ENCODE data around the gene TLCD1. TPM values are rescaled to one million over a fixed set of nuclear protein-coding genes. Genes with fewer than 3 reads are reported as not detected.
"Not testable (repeated sequence)": the region's sequence is repeated elsewhere in the genome, so short reads cannot be mapped to it uniquely, and the experiment has no call there.

Gene TLCD1
- total RNA-seq, 2 donors from 2014 or later: 2.0 to 3.1 TPM

DNA sequence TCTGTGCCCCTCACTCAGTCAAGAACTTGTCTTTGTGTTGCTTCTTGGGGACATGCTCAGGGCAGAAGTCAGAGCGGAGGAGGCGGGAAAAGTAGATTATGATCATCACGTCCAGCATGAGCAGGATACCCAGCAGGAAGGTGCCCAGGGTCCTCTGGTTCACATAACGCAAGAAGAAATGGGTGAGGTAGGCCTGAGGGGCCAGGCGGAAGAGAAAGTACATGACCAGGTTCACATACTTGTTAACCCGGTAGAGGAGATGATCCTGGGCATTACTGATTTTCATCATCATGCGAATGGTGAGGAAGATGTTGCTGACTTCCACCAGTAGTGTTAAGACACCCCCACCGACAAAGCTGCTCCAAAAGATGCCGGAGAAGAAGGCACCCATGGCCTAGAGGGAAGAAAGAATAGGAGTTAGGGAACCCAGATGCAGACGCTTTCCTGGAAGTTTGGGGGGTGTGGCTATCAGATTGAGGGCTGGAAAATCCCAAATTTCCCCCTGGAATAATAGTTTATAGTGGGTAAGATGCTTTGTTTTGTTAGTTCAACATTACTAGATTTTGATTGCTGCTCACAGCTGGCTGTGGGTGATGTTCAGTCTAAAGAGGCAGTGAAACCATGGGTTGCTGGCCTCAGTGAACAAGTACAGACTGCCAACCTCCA, 1.4 kb downstream of the TLCD1 start:
- peak overlapping the region in 3 of 4 donors; percentile 95 to 99 (median 99) for H3K27ac ChIP-seq
- H3K4me3 ChIP-seq: no peak overlapping the region
- ATAC-seq (no peak), DNase-seq (no peak)
- 80 to 86% methylated on average over 10 of the region's 10 CpGs for WGBS, 2 donors
- H3K9me3 ChIP-seq: no peaks in the 10 kb centered on the region
- TF ChIP-seq, protein P1, sequence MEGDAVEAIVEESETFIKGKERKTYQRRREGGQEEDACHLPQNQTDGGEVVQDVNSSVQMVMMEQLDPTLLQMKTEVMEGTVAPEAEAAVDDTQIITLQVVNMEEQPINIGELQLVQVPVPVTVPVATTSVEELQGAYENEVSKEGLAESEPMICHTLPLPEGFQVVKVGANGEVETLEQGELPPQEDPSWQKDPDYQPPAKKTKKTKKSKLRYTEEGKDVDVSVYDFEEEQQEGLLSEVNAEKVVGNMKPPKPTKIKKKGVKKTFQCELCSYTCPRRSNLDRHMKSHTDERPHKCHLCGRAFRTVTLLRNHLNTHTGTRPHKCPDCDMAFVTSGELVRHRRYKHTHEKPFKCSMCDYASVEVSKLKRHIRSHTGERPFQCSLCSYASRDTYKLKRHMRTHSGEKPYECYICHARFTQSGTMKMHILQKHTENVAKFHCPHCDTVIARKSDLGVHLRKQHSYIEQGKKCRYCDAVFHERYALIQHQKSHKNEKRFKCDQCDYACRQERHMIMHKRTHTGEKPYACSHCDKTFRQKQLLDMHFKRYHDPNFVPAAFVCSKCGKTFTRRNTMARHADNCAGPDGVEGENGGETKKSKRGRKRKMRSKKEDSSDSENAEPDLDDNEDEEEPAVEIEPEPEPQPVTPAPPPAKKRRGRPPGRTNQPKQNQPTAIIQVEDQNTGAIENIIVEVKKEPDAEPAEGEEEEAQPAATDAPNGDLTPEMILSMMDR (IDR thresholded peaks at IDR 0.05): no peak
- TF ChIP-seq POLR2A (IDR thresholded peaks at IDR 0.05): no peak
- intact Hi-C loops (cut with DNase I): no loop called here
- H3K4me1 ChIP-seq: peaks cover 61% of the 10 kb centered on the region
- peaks cover 18 to 22% of the 10 kb centered on the region in 2 donors for H3K36me3 ChIP-seq (replicated peaks in 1 of 2; ENCODE audit: insufficient read depth in 1 of 2, low read depth in 2 of 2)
- H3K27me3 ChIP-seq: no peaks in the 10 kb centered on the region

GRCh38 chr17:28723836-28724499, 2.1 kb downstream of the TLCD1 start:
- H3K27ac ChIP-seq; ATAC-seq; H3K27me3 ChIP-seq; intact Hi-C loops (cut with DNase I); DNase-seq; H3K4me3 ChIP-seq; H3K9me3 ChIP-seq: not testable (repeated sequence)
- Histone ChIP-seq H3K36me3 (replicated peaks in 1 of 2; ENCODE audit: insufficient read depth in 1 of 2, low read depth in 2 of 2) (peaks cover 18 to 22% of the 10 kb centered on the region in 2 donors), H3K4me1 (peaks cover 60% of the 10 kb centered on the region)
- WGBS, 2 donors: 76 to 87% methylated on average over 4 of the region's 4 CpGs

GRCh38 chr17:28723159-28723835, 2.7 kb downstream of the TLCD1 start:
- Histone ChIP-seq H3K4me1 (peaks cover 59% of the 10 kb centered on the region), H3K9me3 (no peaks in the 10 kb centered on the region), H3K36me3 (replicated peaks in 1 of 2; ENCODE audit: insufficient read depth in 1 of 2, low read depth in 2 of 2) (peaks cover 18 to 22% of the 10 kb centered on the region in 2 donors), H3K4me3 (no peak overlapping the region), H3K27ac (no peak overlapping the region), H3K27me3 (no peaks in the 10 kb centered on the region)
- DNase-seq: no peak
- TF ChIP-seq POLR2A (IDR thresholded peaks at IDR 0.05): no peak
- TF ChIP-seq, protein P1 (IDR thresholded peaks at IDR 0.05): no peak
- 65 to 73% methylated on average over 6 of the region's 6 CpGs for WGBS, 2 donors
- intact Hi-C loops (cut with DNase I): no loop called here
- no peak for ATAC-seq

DNA sequence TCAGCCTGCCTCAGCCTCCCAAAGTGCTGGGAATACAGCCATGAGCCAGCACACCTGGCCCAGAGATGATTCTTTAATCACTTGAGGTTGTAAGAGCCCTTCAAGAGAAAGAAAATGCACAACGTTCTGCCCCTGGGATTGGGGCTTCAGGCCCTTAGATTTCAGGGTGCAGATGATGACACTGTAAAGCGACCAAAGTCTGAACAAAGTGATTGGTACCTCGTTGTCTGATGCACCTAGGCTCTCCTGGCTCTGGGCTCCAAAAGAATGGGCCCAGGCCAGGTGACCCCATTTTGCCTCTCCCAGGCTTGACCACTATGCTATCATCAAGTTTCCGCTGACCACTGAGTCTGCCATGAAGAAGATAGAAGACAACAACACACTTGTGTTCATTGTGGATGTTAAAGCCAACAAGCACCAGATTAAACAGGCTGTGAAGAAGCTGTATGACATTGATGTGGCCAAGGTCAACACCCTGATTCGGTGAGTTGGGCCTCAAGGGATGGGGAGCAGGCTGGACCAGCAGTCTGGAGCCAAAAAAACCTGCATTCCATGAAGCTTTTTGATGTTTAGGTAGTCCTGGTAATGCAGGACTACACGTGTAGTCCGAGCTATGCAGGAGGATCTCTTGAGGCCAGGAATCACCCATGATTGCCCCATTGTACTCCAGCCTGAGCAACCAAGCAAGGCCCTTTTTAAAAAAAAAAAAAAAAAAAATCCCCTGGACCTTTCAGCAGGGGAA, 3.4 kb downstream of the TLCD1 start:
- ATAC-seq (no peak), DNase-seq (no peak)
- Histone ChIP-seq H3K27ac (no peak overlapping the region), H3K27me3 (no peaks in the 10 kb centered on the region), H3K9me3 (no peaks in the 10 kb centered on the region), H3K4me3 (no peak overlapping the region), H3K36me3 (replicated peaks in 1 of 2; ENCODE audit: insufficient read depth in 1 of 2, low read depth in 2 of 2) (peaks cover 18 to 22% of the 10 kb centered on the region in 2 donors), H3K4me1 (peaks cover 55% of the 10 kb centered on the region)
- 50 to 56% methylated on average over 6 to 7 of the region's 7 CpGs for WGBS, 2 donors
- intact Hi-C loops (cut with DNase I): no loop called here
- TF ChIP-seq, protein P1 (IDR thresholded peaks at IDR 0.05): no peak
- TF ChIP-seq POLR2A (IDR thresholded peaks at IDR 0.05): no peak

DNA sequence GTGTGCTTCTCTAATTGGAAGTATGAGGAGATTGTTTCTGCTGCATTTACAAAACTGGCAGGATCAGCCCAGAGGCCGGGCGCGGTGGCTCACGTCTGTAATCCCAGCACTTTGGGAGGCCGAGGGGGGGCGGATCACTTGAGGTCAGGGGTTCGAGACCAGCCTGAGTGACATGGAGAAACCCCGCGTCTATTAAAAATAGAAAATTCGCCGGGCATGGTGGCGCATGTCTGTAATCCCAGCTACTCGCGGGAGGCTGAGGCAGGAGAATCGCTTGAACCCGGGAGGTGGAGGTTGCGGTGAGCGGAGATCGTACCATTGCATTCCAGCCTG, 5.1 kb downstream of the TLCD1 start:
- H3K4me1 ChIP-seq: peaks cover 50% of the 10 kb centered on the region
- 30 to 31% methylated on average over 15 to 19 of the region's 19 CpGs for WGBS, 2 donors
- H3K4me3 ChIP-seq: peak overlapping the region; percentile 93 to 98
- H3K27ac ChIP-seq: peak overlapping the region in 2 of 4 donors; percentile 71 to 77
- ATAC-seq; intact Hi-C loops (cut with DNase I); H3K9me3 ChIP-seq; H3K27me3 ChIP-seq; DNase-seq: not testable (repeated sequence)
- peaks cover 18 to 22% of the 10 kb centered on the region in 2 donors for H3K36me3 ChIP-seq (replicated peaks in 1 of 2; ENCODE audit: insufficient read depth in 1 of 2, low read depth in 2 of 2)

Measured in body of pancreas (tissue), 4 donors.